Left cardiac atrium (tissue), 2 donors: ENCODE measurements around the gene TRIM28. TPM values are rescaled to one million over a fixed set of nuclear protein-coding genes. Genes with fewer than 3 reads are reported as not detected.

Source experiments
- microRNA-seq, 2 donors: library from miRNA; unstranded; fragments of <30 nt; microRNA quantifications; one replicate each; pipeline ENCODE4 v1.2.0, GENCODE V29; 2020
- total RNA-seq, 2 donors: library from RNA; stranded (reverse); fragmentation: NEBNext Ultra II Directional; extraction: Animal tissue kit (Norgen Biotek cat#: 25700); gene quantifications; one replicate each; pipeline ENCODE4 v1.2.1, GENCODE V29; 2021
- donor health status: DM: no; HTN: yes; CAD: no; lungs with severe emphysema.
- donor health status: DM: yes; HTN: yes; CAD: no.

The TRIM28 gene
- total RNA-seq, 2 donors from 2014 or later = 135 to 150 TPM

Small RNAs within 50 kb of the gene (microRNA-seq; reads per million reads assigned to microRNA genes)
- 0.27 to 0.60 reads per million in 2 donors for gene MIR6807

Other genes starting within 250 kb of the TRIM28 start
- gene ERVK3-1, start 238.7 kb upstream of the TRIM28 start, total RNA-seq = 10 to 100 TPM; 19.9 to 22.8 TPM
- gene ZSCAN22, start 217.1 kb upstream of the TRIM28 start, total RNA-seq = 1 to 10 TPM; 2.0 to 2.1 TPM
- 10 to 100 TPM; 18.3 to 18.9 TPM for gene A1BG, start 190.6 kb upstream of the TRIM28 start, total RNA-seq
- under 1 TPM; 0.37 to 0.41 TPM for gene ZNF497, start 181.3 kb upstream of the TRIM28 start, total RNA-seq
- under 1 TPM; 0.44 to 0.53 TPM for gene ZNF837, start 163.0 kb upstream of the TRIM28 start, total RNA-seq
- gene RPS5, start 156.8 kb upstream of the TRIM28 start, total RNA-seq = 100 to 1,000 TPM; 572 to 598 TPM
- not detected for gene RNF225, start 148.4 kb upstream of the TRIM28 start, total RNA-seq
- gene ZNF584, start 135.4 kb upstream of the TRIM28 start, total RNA-seq = 10 to 100 TPM; 13.2 to 25.0 TPM
- gene ZNF132, start 103.9 kb upstream of the TRIM28 start, total RNA-seq = 1 to 10 TPM; 4.7 to 7.3 TPM
- gene ZNF324B, start 92.4 kb upstream of the TRIM28 start, total RNA-seq = 1 to 10 TPM; 3.9 to 4.7 TPM
- gene ZNF324, start 77.0 kb upstream of the TRIM28 start, total RNA-seq = 1 to 10 TPM; 4.4 to 6.1 TPM
- gene ZNF446, start 67.7 kb upstream of the TRIM28 start, total RNA-seq = 1 to 10 TPM; 4.1 to 5.1 TPM
- 1 to 10 TPM; 6.0 to 6.3 TPM for gene SLC27A5, start 32.1 kb upstream of the TRIM28 start, total RNA-seq
- gene ZBTB45, start 24.3 kb upstream of the TRIM28 start, total RNA-seq = 10 to 100 TPM; 10.2 to 11.7 TPM
- gene CHMP2A, start 11.0 kb downstream of the TRIM28 start, total RNA-seq = 100 to 1,000 TPM; 109 to 113 TPM
- 100 to 1,000 TPM in 1 of 2 donors, 10 to 100 TPM in 1; 91.4 to 113 TPM for gene UBE2M, start 14.5 kb downstream of the TRIM28 start, total RNA-seq
- gene MZF1, start 29.3 kb downstream of the TRIM28 start, total RNA-seq = 10 to 100 TPM in 1 of 2 donors, 1 to 10 TPM in 1; 9.2 to 11.0 TPM